OCI-LY7 (cell line): ENCODE measurements around the gene BIVM. TPM values are rescaled to one million over a fixed set of nuclear protein-coding genes. Genes with fewer than 3 reads are reported as not detected.

Experiments
- BruUV-seq: library from RNA; stranded (reverse); fragments of 400-500 nt; replicated peaks from 2 replicates; lab custom pipeline; 2021; lab: Mats Ljungman, UMichigan
- CTCF ChIA-PET: fragments of 300-600 bp; sonication (Branson Sonifier 250); formaldehyde crosslinking; loops from one replicate; lab custom pipeline; 2022; ENCODE audit warnings: antibody characterized with exemption; ENCODE audit not compliant: unreplicated experiment; lab: Charles Lee
- POLR2A ChIA-PET: fragments of 300-600 bp; sonication (Branson Sonifier 250); formaldehyde crosslinking; loops from one replicate; lab custom pipeline; 2022; ENCODE audit warnings: antibody characterized with exemption; lab: Charles Lee
- DNase-seq: peaks from one replicate; pipeline ENCODE4 v3.0.0-alpha.2; 2015; ENCODE audit warnings: low spot score
- H2AFZ ChIP-seq: fragments of 200-600 bp; sonication (generic), shearing (Covaris generic); 2 replicates; pipeline ENCODE4 v1.6.1; 2014; ENCODE audit warnings: mild to moderate bottlenecking, antibody characterized with exemption, low read length, moderate library complexity
- H3K27ac ChIP-seq: fragments of 200-600 bp; sonication (generic); 2 replicates; pipeline ENCODE4 v1.5.1; 2014; ENCODE audit warnings: mixed run types, low read depth, mild to moderate bottlenecking, moderate library complexity, low read length, inconsistent platforms; ENCODE audit not compliant: poor library complexity, severe bottlenecking
- H3K36me3 ChIP-seq: fragments of 200-600 bp; sonication (generic); 2 replicates; pipeline ENCODE4 v1.6.1; 2014; ENCODE audit warnings: mild to moderate bottlenecking, antibody characterized with exemption, low read length, moderate library complexity, mixed read lengths; ENCODE audit not compliant: insufficient read depth
- H3K4me1 ChIP-seq: fragments of 200-600 bp; sonication (generic); 2 replicates; pipeline ENCODE4 v1.5.1; 2014; ENCODE audit warnings: mild to moderate bottlenecking, low read length; ENCODE audit not compliant: insufficient read depth, poor library complexity, severe bottlenecking
- H3K4me2 ChIP-seq: fragments of 200-600 bp; sonication (generic); 2 replicates; pipeline ENCODE4 v1.6.1; 2014; ENCODE audit warnings: mild to moderate bottlenecking, low read length
- H3K4me3 ChIP-seq: fragments of 200-600 bp; sonication (generic); 2 replicates; pipeline ENCODE4 v1.5.1; 2014; ENCODE audit warnings: mild to moderate bottlenecking, low read depth, low read length; ENCODE audit not compliant: poor library complexity, severe bottlenecking
- H3K79me2 ChIP-seq: fragments of 200-600 bp; sonication (generic); 2 replicates; pipeline ENCODE4 v1.6.1; 2016; ENCODE audit warnings: low read depth, mild to moderate bottlenecking, low read length, moderate library complexity, mixed read lengths; ENCODE audit not compliant: insufficient read depth
- H3K9me2 ChIP-seq: fragments of 200-600 bp; sonication (generic); 2 replicates; pipeline ENCODE4 v1.6.1; 2016; ENCODE audit warnings: mild to moderate bottlenecking, low read length, mixed read lengths; ENCODE audit not compliant: insufficient read depth
- H3K9me3 ChIP-seq: fragments of 200-600 bp; sonication (generic); 2 replicates; pipeline ENCODE4 v1.6.1; 2014; ENCODE audit warnings: mild to moderate bottlenecking, mixed run types, low read length, mixed read lengths
- H4K20me1 ChIP-seq: fragments of 200-600 bp; sonication (generic); 2 replicates; pipeline ENCODE4 v1.6.1; 2014; ENCODE audit warnings: mild to moderate bottlenecking, antibody characterized with exemption, low read length, moderate library complexity, mixed read lengths; ENCODE audit not compliant: insufficient read depth
- EZH2phosphoT487 ChIP-seq: fragments of 200-600 bp; sonication (generic); IDR thresholded peaks from 2 replicates; pipeline ENCODE4 v1.6.1; 2018; ENCODE audit warnings: low read depth, borderline replicate concordance, mild to moderate bottlenecking, mixed run types, antibody characterized with exemption, low read length, moderate library complexity, mixed read lengths
- intact Hi-C: fragments of 100-400 bp; cut with micrococcal nuclease; formaldehyde crosslinking; loops from one replicate; pipeline ENCODE4 v1.10.0; 2022; ENCODE audit not compliant: unreplicated experiment
- total RNA-seq, 2 experiments: library from RNA; depleted of rRNA in 1 of 2; stranded (reverse); fragments of >200 nt in 1 of 2; shearing (Covaris generic) in 1 of 2; gene quantifications; 2 replicates each; pipeline ENCODE4 v1.2.3, GENCODE V29; 2014 to 2022
- TF ChIP-seq, protein P1 (sequence below): fragments of 200-600 bp; sonication (generic); conservative IDR thresholded peaks from 2 replicates; pipeline ENCODE4 v1.5.1; 2014; ENCODE audit warnings: mild to moderate bottlenecking, antibody characterized with exemption, low read length, moderate library complexity, mixed read lengths

BIVM gene
- total RNA-seq, 2 experiments from 2014 or later = not detected

DNA sequence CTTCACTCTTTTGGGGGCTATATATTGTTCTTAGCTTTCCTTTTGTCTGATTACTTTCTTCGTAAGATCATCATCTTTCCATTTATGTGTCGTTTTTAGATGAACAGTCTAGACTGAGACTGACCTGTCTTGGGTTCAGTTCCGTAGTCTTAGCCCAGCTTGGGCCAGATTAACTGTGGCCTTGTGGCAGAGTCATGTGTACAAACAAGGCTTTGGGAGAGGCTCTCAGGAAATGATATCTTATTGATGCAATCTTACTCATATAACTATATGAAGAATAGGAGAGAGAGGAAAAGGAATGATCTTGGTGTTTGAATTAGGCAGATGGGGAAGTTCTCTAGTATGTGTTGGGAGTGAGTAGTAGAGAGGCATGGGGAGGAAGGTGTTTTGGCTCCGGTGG lies 40.1 kb downstream of the BIVM start:
- Histone ChIP-seq H3K9me2 (no peaks in the 10 kb centered on the region), H3K4me2 (no peak overlapping the region), H2AFZ (no peak overlapping the region), H3K9me3 (no peaks in the 10 kb centered on the region), H3K4me1 (no peaks in the 10 kb centered on the region), H3K27ac (no peak overlapping the region), H3K4me3 (no peak overlapping the region), H4K20me1 (no peaks in the 10 kb centered on the region), H3K79me2 (no peaks in the 10 kb centered on the region), H3K36me3 (no peaks in the 10 kb centered on the region)
- DNase-seq = no peak
- ChIA-PET CTCF (no interaction called here), POLR2A (no interaction called here)
- no TSS peak for BruUV-seq
- intact Hi-C loops = no loop called here
- no peak for TF ChIP-seq EZH2phosphoT487
- TF ChIP-seq, protein P1, sequence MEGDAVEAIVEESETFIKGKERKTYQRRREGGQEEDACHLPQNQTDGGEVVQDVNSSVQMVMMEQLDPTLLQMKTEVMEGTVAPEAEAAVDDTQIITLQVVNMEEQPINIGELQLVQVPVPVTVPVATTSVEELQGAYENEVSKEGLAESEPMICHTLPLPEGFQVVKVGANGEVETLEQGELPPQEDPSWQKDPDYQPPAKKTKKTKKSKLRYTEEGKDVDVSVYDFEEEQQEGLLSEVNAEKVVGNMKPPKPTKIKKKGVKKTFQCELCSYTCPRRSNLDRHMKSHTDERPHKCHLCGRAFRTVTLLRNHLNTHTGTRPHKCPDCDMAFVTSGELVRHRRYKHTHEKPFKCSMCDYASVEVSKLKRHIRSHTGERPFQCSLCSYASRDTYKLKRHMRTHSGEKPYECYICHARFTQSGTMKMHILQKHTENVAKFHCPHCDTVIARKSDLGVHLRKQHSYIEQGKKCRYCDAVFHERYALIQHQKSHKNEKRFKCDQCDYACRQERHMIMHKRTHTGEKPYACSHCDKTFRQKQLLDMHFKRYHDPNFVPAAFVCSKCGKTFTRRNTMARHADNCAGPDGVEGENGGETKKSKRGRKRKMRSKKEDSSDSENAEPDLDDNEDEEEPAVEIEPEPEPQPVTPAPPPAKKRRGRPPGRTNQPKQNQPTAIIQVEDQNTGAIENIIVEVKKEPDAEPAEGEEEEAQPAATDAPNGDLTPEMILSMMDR = no peak

DNA sequence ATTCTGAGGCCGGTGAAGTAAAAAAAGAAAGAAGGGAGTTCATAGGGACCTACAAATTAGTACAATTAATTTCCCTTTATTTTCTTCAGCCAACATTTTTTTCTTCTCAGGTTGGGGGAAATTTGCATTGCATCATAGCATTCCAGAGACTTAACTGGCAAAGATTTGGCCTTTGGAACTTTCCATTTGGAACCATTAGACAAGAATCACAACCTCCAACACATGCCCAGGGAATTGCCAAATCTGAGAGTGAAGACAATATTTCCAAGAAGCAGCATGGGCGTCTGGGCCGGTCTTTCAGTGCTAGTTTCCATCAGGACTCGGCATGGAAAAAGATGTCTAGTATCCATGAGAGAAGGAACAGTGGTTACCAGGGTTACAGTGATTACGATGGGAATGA lies 40.5 kb downstream of the BIVM start:
- H3K79me2 ChIP-seq = no peaks in the 10 kb centered on the region
- no peak for DNase-seq
- no peak overlapping the region for H3K27ac ChIP-seq
- intact Hi-C loops = no loop called here
- no TSS peak for BruUV-seq
- no peaks in the 10 kb centered on the region for H3K9me3 ChIP-seq
- ChIA-PET POLR2A (no interaction called here), CTCF (no interaction called here)
- H3K9me2 ChIP-seq = no peaks in the 10 kb centered on the region
- no peak overlapping the region for H3K4me3 ChIP-seq
- H3K4me1 ChIP-seq = peaks cover under 1% of the 10 kb centered on the region
- H4K20me1 ChIP-seq = no peaks in the 10 kb centered on the region
- TF ChIP-seq EZH2phosphoT487 = no peak
- TF ChIP-seq, protein P1 = no peak
- H3K36me3 ChIP-seq = no peaks in the 10 kb centered on the region
- no peak overlapping the region for H2AFZ ChIP-seq
- no peak overlapping the region for H3K4me2 ChIP-seq

DNA sequence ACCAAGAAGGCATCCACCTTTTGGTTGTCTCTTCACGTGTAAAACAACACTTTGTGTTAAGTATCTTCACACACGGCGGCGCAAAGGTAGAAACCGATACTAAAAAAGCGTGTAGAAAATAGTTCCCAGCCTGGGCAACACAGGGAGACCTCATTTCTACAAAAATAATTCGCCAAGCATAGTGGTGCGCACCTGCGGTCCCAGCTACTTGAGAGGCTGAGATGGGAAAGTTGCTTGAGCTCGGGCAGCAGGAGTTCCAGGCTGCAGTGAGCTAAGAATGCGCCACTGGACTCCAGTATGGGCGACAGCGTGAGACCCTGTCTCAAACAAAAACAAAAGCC lies 46.3 kb downstream of the BIVM start:
- TF ChIP-seq EZH2phosphoT487 = no peak
- TF ChIP-seq, protein P1 = no peak
- Histone ChIP-seq H3K36me3 (peaks cover 2% of the 10 kb centered on the region; the same call in 1 of the 2 replicates), H3K4me1 (peaks cover 15% of the 10 kb centered on the region), H3K4me2 (peak overlapping the region; percentile 98), H2AFZ (peak overlapping the region; percentile 82), H3K9me2 (no peaks in the 10 kb centered on the region), H4K20me1 (no peaks in the 10 kb centered on the region; the same call in 1 of the 2 replicates), H3K79me2 (peaks cover 31% of the 10 kb centered on the region), H3K9me3 (no peaks in the 10 kb centered on the region), H3K4me3 (peak overlapping the region; percentile 99), H3K27ac (peak overlapping the region; percentile 89)
- POLR2A ChIA-PET = interaction anchor here (1.1 to 1.5 kb wide), 3 partner anchors 249 to 264 kb away, joined by 3 to 6 read pairs (median 4); partner anchors contain the start of gene TPP2
- BruUV-seq = TSS peak; percentile 89
- no peak for DNase-seq
- CTCF ChIA-PET = no interaction called here
- intact Hi-C loops = loop anchor here (5.0 kb wide), 1 partner anchor 73 kb away; the partner anchor contains the start of gene TEX30
